Measurements from ENCODE around the gene CLIP1. TPM values are rescaled to one million over a fixed set of nuclear protein-coding genes. Genes with fewer than 3 reads are reported as not detected.

The CLIP1 gene
- total RNA-seq, 1 donor from 2014 or later, result 135 TPM

- intact Hi-C loops (cut with DNase I), result loop anchor here (5.0 kb wide), 1 partner anchor 63 kb away; no protein-coding TSS in a partner anchor
- no peaks in the 10 kb centered on the region for H3K27me3 ChIP-seq
- no peak for DNase-seq (ENCODE audit: extremely low spot score in 2 of 2)
- TF ChIP-seq CTCF (IDR thresholded peaks at IDR 0.05) (no peak), POLR2AphosphoS5 (IDR thresholded peaks at IDR 0.05; ENCODE audit: insufficient read depth in 1 of 2, low read depth in 1 of 2) (no peak), POLR2A (IDR thresholded peaks at IDR 0.05) (no peak)
- no peaks in the 10 kb centered on the region for H3K36me3 ChIP-seq
- no peaks in the 10 kb centered on the region for H3K9me3 ChIP-seq
- peaks cover 35% of the 10 kb centered on the region for H3K4me1 ChIP-seq
- peak overlapping the region; percentile 97 for H3K27ac ChIP-seq
- no peak overlapping the region for H3K4me3 ChIP-seq
Measured at GRCh38 chr12:122403831-122404230, 18.6 kb downstream of the CLIP1 start.

GRCh38 chr12:122403115-122403770 lies 19.2 kb downstream of the CLIP1 start:
- H3K27ac ChIP-seq, result peak overlapping the region; percentile 97
- H3K4me3 ChIP-seq, result no peak overlapping the region
- intact Hi-C loops (cut with DNase I), result loop anchor here (5.0 kb wide), 1 partner anchor 64 kb away; no protein-coding TSS in a partner anchor
- H3K27me3 ChIP-seq, result no peaks in the 10 kb centered on the region
- H3K9me3 ChIP-seq, result no peaks in the 10 kb centered on the region
- H3K4me1 ChIP-seq, result peaks cover 35% of the 10 kb centered on the region
- TF ChIP-seq POLR2AphosphoS5 (IDR thresholded peaks at IDR 0.05; ENCODE audit: insufficient read depth in 1 of 2, low read depth in 1 of 2) (no peak), CTCF (IDR thresholded peaks at IDR 0.05) (no peak), POLR2A (IDR thresholded peaks at IDR 0.05) (no peak)
- no peaks in the 10 kb centered on the region for H3K36me3 ChIP-seq
- no peak for DNase-seq (ENCODE audit: extremely low spot score in 2 of 2)

GRCh38 chr12:122402264-122402663 lies 20.2 kb downstream of the CLIP1 start:
- no peaks in the 10 kb centered on the region for H3K9me3 ChIP-seq
- DNase-seq (ENCODE audit: extremely low spot score in 2 of 2), result no peak
- no peak for TF ChIP-seq CTCF (IDR thresholded peaks at IDR 0.05)
- no peak for TF ChIP-seq POLR2A (IDR thresholded peaks at IDR 0.05)
- no peak for TF ChIP-seq POLR2AphosphoS5 (IDR thresholded peaks at IDR 0.05; ENCODE audit: insufficient read depth in 1 of 2, low read depth in 1 of 2)
- no peak overlapping the region for H3K4me3 ChIP-seq
- peak overlapping the region; percentile 97 for H3K27ac ChIP-seq
- H3K36me3 ChIP-seq, result no peaks in the 10 kb centered on the region
- H3K4me1 ChIP-seq, result peaks cover 35% of the 10 kb centered on the region
- intact Hi-C loops (cut with DNase I), result loop anchor here (5.0 kb wide), 1 partner anchor 65 kb away; no protein-coding TSS in a partner anchor
- H3K27me3 ChIP-seq, result no peaks in the 10 kb centered on the region

- Histone ChIP-seq H3K9me3 (no peaks in the 10 kb centered on the region), H3K4me1 (peaks cover 35% of the 10 kb centered on the region), H3K4me3 (no peak overlapping the region), H3K27ac (peak overlapping the region; percentile 97), H3K27me3 (no peaks in the 10 kb centered on the region), H3K36me3 (no peaks in the 10 kb centered on the region)
- peak in 1 of 2 donors; percentile 91 for DNase-seq (ENCODE audit: extremely low spot score in 2 of 2)
- intact Hi-C loops (cut with DNase I), result loop anchor here (5.0 kb wide), 1 partner anchor 68 kb away; no protein-coding TSS in a partner anchor
- TF ChIP-seq POLR2A (IDR thresholded peaks at IDR 0.05), result no peak
- TF ChIP-seq POLR2AphosphoS5 (IDR thresholded peaks at IDR 0.05; ENCODE audit: insufficient read depth in 1 of 2, low read depth in 1 of 2), result no peak
- TF ChIP-seq CTCF (IDR thresholded peaks at IDR 0.05), result peak; percentile 54 to 61 (median 59)
Measured at GRCh38 chr12:122399592-122400373, 22.7 kb downstream of the CLIP1 start.

All from vagina (tissue), 2 donors.